Left lung (tissue), 10 donors: ENCODE results near the gene RCOR2. TPM values are rescaled to one million over a fixed set of nuclear protein-coding genes. Genes with fewer than 3 reads are reported as not detected.

Source experiments
- ATAC-seq: fragments of 200-7000 bp; cut with Tn5 transposase; one replicate; pipeline ENCODE4 v1.9.1; 2020; ENCODE audit warnings: moderate library complexity
- DNase-seq, 4 donors: peaks; one replicate each; pipeline ENCODE4 v3.0.0-alpha.2; 2013 to 2020
- H3K27ac ChIP-seq, 2 donors: fragments of 200-600 bp; sonication (generic) in 1 of 2; one replicate each; pipeline versions ENCODE4 v1.5.0 to v1.8.0; 2020 to 2021
- H3K27me3 ChIP-seq, 2 donors: fragments of 200-600 bp; sonication (generic) in 1 of 2; one replicate each; pipeline versions ENCODE4 v1.5.0 to v1.8.0; 2020 to 2021
- H3K36me3 ChIP-seq, 2 donors: fragments of 200-600 bp; sonication (generic) in 1 of 2; one replicate each; pipeline versions ENCODE4 v1.5.0 to v1.8.0; 2020 to 2021
- H3K4me1 ChIP-seq, 2 donors: fragments of 200-600 bp; one replicate each; pipeline ENCODE4 v1.8.0; 2021
- H3K4me3 ChIP-seq, 2 donors: fragments of 200-600 bp; sonication (generic) in 1 of 2; one replicate each; pipeline versions ENCODE4 v1.5.0 to v1.8.0; 2020 to 2021; ENCODE audit warnings: mild to moderate bottlenecking in 1 of 2
- H3K9me3 ChIP-seq, 2 donors: fragments of 200-600 bp; sonication (generic) in 1 of 2; one replicate each; pipeline versions ENCODE4 v1.5.0 to v1.8.0; 2020 to 2021
- CTCF ChIP-seq, 2 donors: fragments of 200-600 bp; sonication (generic) in 1 of 2; IDR thresholded peaks; one replicate each; pipeline versions ENCODE4 v1.5.0 to v1.8.0; 2021; ENCODE audit warnings: antibody characterized with exemption in 2 of 2
- intact Hi-C, 2 donors: fragments of 100-400 bp; cut with DNase I; formaldehyde crosslinking; loops; one replicate each; pipeline versions ENCODE4 v1.11.2 to v1.14.2; 2022
- polyA plus RNA-seq, 6 donors: library from polyadenylated mRNA; unstranded; fragments of 120-200 nt; gene quantifications; one replicate each; pipeline ENCODE4 v1.2.1, GENCODE V29; 2013; ENCODE audit not compliant: insufficient read length in 6 of 6
- total RNA-seq, 2 donors: library from RNA; stranded (reverse); fragmentation: NEBNext Ultra II Directional; extraction: Animal tissue kit (Norgen Biotek cat#: 25700); gene quantifications; one replicate each; pipeline ENCODE4 v1.2.1, GENCODE V29; 2021
- donor health status: DM: no; HTN: yes; CAD: no.
- donor health status: DM: no; HTN: no; CAD: no.

Gene RCOR2
- total and polyA plus RNA-seq, 8 donors = 0.45 to 17.4 (median 12.4) TPM

- no peak for DNase-seq
- peak overlapping the region in 1 of 2 donors; percentile 76 for H3K27ac ChIP-seq
- H3K27me3 ChIP-seq = no peaks in the 10 kb centered on the region
- TF ChIP-seq CTCF (IDR thresholded peaks at IDR 0.05) = no peak
- peaks cover 49 to 77% of the 10 kb centered on the region in 2 donors for H3K4me1 ChIP-seq
- H3K4me3 ChIP-seq = no peak overlapping the region
- no peaks in the 10 kb centered on the region for H3K9me3 ChIP-seq
- no peak for ATAC-seq
- H3K36me3 ChIP-seq = no peaks in the 10 kb centered on the region
- intact Hi-C loops = no loop called here
Observed at GRCh38 chr11:63873311-63873710, 43.7 kb downstream of the RCOR2 start.

- Histone ChIP-seq H3K36me3 (no peaks in the 10 kb centered on the region), H3K27ac (peak overlapping the region; percentile 48 to 76), H3K4me1 (peaks cover 49 to 82% of the 10 kb centered on the region in 2 donors), H3K4me3 (no peak overlapping the region), H3K9me3 (no peaks in the 10 kb centered on the region), H3K27me3 (no peaks in the 10 kb centered on the region)
- TF ChIP-seq CTCF (IDR thresholded peaks at IDR 0.05) = no peak
- ATAC-seq (peak; percentile 43), DNase-seq (peak in 1 of 4 donors; percentile 56)
- intact Hi-C loops = no loop called here
Observed at GRCh38 chr11:63872800-63873197, 44.2 kb downstream of the RCOR2 start.

- no peaks in the 10 kb centered on the region for H3K36me3 ChIP-seq
- no peak overlapping the region for H3K4me3 ChIP-seq
- peak in 3 of 4 donors; percentile 57 to 93 (median 88) for DNase-seq
- TF ChIP-seq CTCF (IDR thresholded peaks at IDR 0.05) = peak in 1 of 2 donors; percentile 60
- peak overlapping the region; percentile 48 to 76 for H3K27ac ChIP-seq
- H3K27me3 ChIP-seq = no peaks in the 10 kb centered on the region
- peak; percentile 95 for ATAC-seq
- H3K9me3 ChIP-seq = no peaks in the 10 kb centered on the region
- intact Hi-C loops = no loop called here
- peaks cover 53 to 84% of the 10 kb centered on the region in 2 donors for H3K4me1 ChIP-seq
Observed at GRCh38 chr11:63871962-63872799, 44.8 kb downstream of the RCOR2 start.

GRCh38 chr11:63870351-63871140, 46.4 kb downstream of the RCOR2 start:
- intact Hi-C loops = no loop called here
- peaks cover 68 to 97% of the 10 kb centered on the region in 2 donors for H3K4me1 ChIP-seq
- H3K27ac ChIP-seq = peak overlapping the region; percentile 10 to 63
- no peaks in the 10 kb centered on the region for H3K36me3 ChIP-seq
- H3K4me3 ChIP-seq = no peak overlapping the region
- DNase-seq (no peak), ATAC-seq (no peak)
- TF ChIP-seq CTCF (IDR thresholded peaks at IDR 0.05) = no peak
- no peaks in the 10 kb centered on the region for H3K27me3 ChIP-seq
- H3K9me3 ChIP-seq = no peaks in the 10 kb centered on the region

- Histone ChIP-seq H3K27me3 (no peaks in the 10 kb centered on the region), H3K9me3 (no peaks in the 10 kb centered on the region), H3K4me3 (no peak overlapping the region), H3K27ac (peak overlapping the region; percentile 19 to 63), H3K4me1 (peaks cover 74 to 98% of the 10 kb centered on the region in 2 donors), H3K36me3 (no peaks in the 10 kb centered on the region)
- ATAC-seq (no peak), DNase-seq (no peak)
- intact Hi-C loops = no loop called here
- no peak for TF ChIP-seq CTCF (IDR thresholded peaks at IDR 0.05)
Observed at GRCh38 chr11:63869683-63870082, 47.3 kb downstream of the RCOR2 start.
